Kidney capillary endothelial cell (primary cell): ENCODE measurements around the gene SHANK1.

Source experiments
- DNase-seq: peaks from one replicate; pipeline ENCODE4 v3.0.0-alpha.2; 2018; ENCODE audit warnings: low spot score

The SHANK1 gene

GRCh38 chr19:50686310-50687032 is 33.1 kb downstream of the SHANK1 start:
- DNase-seq, result no peak

GRCh38 chr19:50679177-50680125 is 40.2 kb downstream of the SHANK1 start:
- DNase-seq, result peak; percentile 77

- no peak for DNase-seq
Measured at GRCh38 chr19:50678323-50678722, 41.3 kb downstream of the SHANK1 start.

GRCh38 chr19:50677636-50678035 is 42.0 kb downstream of the SHANK1 start:
- DNase-seq, result no peak

GRCh38 chr19:50676625-50677197 is 42.9 kb downstream of the SHANK1 start:
- no peak for DNase-seq

GRCh38 chr19:50673118-50673517 is 46.5 kb downstream of the SHANK1 start:
- no peak for DNase-seq

- DNase-seq, result no peak
Measured at GRCh38 chr19:50670102-50670380, 49.6 kb downstream of the SHANK1 start.

GRCh38 chr19:50669302-50670101 is 50.1 kb downstream of the SHANK1 start:
- peak; percentile 38 for DNase-seq

GRCh38 chr19:50668879-50669278 is 50.7 kb downstream of the SHANK1 start:
- no peak for DNase-seq

- DNase-seq, result no peak
Measured at GRCh38 chr19:50668416-50668815, 51.2 kb downstream of the SHANK1 start.

GRCh38 chr19:50667759-50668231 is 51.8 kb downstream of the SHANK1 start:
- DNase-seq, result no peak

GRCh38 chr19:50667177-50667758 is 52.3 kb downstream of the SHANK1 start:
- no peak for DNase-seq

GRCh38 chr19:50666346-50667176 is 53.0 kb downstream of the SHANK1 start:
- DNase-seq, result no peak

GRCh38 chr19:50664204-50664603 is 55.4 kb downstream of the SHANK1 start:
- DNase-seq, result no peak

- peak; percentile 47 for DNase-seq
Measured at GRCh38 chr19:50663482-50663790, 56.2 kb downstream of the SHANK1 start.

- no peak for DNase-seq
Measured at GRCh38 chr19:50662651-50663481, 56.7 kb downstream of the SHANK1 start.

- DNase-seq, result no peak
Measured at GRCh38 chr19:50661766-50662650, 57.6 kb downstream of the SHANK1 start.

- no peak for DNase-seq
Measured at GRCh38 chr19:50661023-50661422, 58.6 kb downstream of the SHANK1 start.

- no peak for DNase-seq
Measured at GRCh38 chr19:50660088-50660366, 59.6 kb downstream of the SHANK1 start.
